Measurements from ENCODE around the gene CD22.

CD22 gene

DNA sequence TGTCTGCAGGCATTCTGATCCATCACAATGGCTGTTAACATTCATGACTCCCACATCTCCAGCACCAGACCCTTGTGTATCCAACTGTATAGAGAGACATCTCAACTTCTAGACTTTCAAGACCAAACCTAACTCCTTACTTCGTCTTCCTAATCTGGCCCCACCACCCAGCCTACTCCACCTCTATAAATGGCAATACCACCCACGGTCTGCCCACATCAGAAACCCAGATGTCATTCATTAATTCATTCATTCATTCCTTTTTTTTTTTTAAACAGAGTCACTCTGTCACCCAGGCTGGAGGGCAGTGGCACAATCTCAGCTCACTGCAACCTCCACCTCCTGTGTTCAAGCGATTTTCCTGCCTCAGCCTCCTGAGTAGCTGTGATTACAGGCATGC lies 52.3 kb downstream of the CD22 start:
- no peak for DNase-seq (ENCODE audit: low read depth in 4 of 4, low spot score in 1 of 4)

DNA sequence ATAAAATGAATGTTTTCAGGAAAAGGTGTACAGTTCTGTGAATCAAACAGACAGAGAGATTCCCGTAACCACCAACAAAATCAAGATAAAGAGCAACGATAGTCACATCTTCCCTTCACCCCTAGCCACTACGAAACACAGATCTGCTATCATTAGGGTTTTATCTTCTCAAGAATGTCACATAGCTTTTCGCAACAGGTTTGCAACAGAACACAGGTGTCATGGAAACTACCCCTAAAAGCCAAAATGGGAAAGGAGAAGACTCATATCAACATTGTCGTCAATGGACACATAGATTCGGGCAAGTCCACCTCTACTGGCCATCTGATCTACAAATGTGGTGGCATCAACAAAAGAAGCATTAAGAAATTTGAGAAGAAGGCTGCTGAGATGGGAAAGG lies 52.9 kb downstream of the CD22 start:
- no peak for DNase-seq (ENCODE audit: low read depth in 4 of 4, low spot score in 1 of 4)

DNA sequence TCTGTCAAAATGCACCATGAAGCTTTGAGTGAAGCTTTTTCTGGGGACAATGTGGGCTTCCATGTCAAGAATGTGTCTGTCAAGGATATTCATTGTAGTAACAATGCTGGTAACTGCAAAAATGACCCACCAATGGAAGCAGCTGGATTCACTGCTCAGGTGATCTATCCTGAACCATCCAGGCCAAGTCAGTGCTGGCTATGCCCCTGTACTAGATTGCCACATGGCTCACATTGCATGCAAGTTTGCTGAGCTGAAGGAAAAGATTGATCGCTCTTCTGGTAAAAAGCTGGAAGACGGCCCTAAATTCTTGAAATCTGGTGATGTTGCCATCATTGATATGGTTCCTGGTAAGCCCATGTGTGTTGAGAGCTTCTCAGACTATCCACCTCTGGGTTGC lies 54.5 kb downstream of the CD22 start:
- DNase-seq (ENCODE audit: low read depth in 4 of 4, low spot score in 1 of 4) = no peak

DNA sequence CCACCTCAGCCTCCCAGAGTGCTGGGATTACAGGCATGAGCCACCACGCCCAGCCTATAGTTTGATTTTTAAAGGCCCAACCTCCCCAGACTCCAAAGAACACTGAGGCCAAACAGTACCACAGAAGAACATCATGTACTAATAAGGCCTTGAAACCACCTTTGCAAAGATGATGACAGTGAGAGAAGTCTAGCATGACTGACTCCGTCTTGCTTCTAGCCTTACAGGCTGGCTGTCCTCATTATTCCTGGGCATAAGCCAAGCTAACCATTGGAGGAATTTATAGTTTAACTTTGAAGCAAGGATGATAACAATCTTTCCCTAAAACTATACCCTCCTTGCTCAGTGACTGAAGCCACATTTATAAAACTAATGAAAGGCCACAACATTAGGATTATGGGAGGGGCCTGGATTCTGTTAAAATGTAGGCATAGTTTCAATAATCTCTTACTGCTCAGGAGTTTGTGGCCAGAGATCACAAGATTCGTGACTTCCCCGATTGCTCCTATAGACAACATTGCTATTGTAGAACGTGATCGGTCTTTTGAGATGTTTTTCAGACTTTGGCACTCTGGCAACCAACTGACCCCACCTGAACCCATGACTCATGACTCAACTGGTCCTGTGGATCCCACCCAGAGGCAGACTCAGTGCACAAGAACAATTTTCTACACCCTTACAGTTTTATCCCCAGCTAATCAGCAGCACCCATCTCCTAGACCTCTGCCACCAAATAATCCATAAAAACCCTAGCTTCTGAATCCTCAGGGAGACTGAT lies 59.5 kb downstream of the CD22 start:
- no peak for DNase-seq (ENCODE audit: low read depth in 4 of 4, low spot score in 1 of 4)

DNA sequence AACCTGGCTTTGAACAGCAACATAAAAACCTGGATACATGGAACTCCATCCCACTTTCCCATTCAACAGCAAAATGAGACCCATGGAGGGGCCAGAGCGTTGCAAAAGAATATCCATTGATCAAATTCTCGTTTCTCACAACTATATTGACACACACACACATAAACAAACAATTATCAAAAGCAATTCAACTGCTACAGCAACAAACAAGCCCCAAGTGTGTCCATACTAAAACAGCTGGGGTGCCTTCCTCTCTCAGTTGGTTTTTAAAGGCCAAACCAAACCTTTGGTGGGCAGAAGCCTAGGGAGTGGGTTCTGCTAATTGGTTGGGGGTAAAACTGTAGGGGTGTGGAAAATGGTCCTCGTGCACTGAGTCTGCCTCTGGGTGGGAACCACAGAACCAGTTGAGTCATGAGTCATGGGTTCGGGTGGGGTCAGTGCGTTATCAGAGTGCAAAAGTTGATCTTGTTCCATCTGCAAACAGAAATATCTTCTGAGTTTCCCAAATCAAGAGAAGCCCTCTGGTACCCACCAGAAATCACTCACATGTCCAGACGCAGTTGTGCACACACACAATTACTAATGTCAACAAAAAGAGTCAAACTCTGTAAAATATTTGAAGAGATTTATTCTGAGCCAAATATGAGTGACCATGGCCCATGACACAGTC lies 60.3 kb downstream of the CD22 start:
- DNase-seq (ENCODE audit: low read depth in 4 of 4, low spot score in 1 of 4) = no peak

DNA sequence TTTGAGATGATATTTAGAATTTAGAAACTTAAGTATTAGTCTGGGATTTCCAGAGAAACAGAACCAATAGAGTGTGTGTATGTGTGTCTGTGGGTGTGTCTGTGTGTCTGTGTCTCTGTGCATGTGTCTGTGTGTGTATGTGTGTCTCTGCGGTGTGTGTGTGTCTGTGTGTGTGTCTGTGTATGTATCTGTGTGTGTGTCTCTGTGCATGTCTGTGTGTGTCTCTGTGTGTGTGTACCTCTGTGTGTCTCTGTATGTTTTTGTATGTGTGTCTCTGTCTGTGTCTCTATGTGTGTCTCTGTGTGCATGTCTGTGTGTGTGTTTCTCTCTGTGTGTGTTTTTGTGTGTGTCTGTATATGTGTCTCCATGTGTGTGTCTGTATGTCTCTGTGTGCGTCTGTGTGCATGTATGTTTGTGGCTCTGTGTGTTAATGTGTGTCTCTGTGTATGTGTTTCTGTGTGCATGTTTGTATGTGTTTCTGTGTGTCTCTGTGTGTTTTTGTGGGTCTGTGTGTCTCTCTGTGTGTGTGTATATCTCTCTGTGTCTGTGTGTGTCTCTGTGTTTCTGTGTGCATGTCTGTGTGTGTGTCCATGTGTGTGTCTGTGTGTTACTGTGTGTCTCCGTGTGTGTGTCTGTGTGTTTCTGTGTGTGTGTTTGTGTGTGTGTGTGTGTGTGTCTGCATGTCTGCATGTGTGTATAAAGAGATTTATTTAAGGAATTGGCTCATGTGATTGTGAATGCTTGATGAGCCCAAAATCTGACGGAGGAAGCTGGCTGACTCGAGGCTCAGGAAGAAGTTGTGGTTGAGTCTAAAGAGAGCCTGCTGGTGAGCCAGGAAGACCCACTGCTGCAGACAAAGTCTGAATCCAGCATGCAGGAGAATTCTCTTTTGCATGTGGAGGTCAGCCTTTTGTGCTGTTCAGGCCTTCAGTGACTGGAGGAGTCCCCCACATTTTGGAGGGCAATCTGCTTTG lies 64.0 kb downstream of the CD22 start:
- DNase-seq (ENCODE audit: low read depth in 4 of 4, low spot score in 1 of 4) = no peak

DNA sequence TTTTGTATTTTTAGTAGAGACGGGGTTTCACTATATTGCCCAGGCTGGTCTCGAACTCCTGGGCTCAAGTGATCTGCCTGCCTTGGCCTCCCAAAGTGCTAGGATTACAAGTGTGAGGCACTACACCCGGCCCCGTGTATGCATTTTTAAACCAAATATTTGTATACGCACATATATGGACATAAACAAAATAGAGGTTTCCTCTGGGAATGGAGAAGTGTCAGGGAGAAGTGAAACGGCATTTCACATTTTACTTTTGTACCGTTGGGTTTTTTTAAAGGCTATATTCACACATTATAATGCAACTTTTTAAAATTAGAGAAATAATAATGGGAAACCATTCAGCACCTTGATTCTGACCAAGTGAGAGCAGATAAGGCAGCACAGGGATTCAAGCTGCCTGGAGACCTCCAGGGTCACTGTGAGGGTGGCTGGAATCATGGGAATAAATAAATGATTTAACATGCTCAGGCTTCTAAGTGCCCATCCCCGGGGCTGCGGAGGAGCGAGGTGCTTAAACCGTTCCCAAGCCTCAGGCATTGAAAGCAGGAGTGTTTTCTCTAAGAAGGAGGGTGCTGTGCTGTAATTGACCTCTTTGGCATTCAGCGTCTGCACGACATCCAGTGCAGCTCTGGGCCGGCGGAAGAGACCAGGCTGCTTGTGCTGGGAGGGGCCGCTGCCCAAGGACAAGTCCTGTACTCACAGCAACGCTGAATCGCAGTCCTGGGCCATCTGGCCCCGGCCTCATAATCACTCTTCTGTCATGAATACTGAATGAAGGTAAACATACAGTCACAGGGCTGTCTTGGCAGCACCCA lies 66.6 kb downstream of the CD22 start:
- DNase-seq (ENCODE audit: low read depth in 4 of 4, low spot score in 1 of 4) = no peak

DNA sequence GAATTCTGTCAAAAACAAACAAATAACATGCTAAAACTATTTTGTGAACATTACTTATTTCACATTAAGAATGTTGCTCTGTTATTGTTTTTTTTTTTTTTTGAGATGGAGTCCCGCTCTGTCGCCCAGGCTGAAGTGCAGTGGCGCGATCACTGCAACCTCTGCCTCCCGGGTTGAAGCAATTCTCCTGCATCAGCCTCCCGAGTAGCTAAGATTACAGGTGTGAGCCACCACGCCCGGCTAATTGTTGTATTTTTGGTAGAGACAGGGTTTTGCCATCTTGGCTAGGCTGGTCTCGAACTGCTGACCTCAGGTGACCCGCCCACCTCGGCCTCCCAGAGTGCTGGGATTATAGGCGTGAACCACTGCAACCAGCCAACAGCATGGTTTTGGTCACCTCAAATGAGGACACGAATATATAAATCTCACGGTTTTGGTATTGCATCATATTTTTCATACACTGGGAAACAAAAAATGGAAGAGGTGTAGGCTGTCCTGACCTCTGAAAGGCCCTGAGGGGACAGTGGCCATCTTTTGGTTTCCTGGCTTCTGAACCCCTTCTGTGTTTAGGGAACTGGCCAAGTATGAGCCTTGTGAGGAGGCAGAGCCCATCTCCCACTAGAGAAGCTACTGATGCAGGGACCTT lies 67.4 kb downstream of the CD22 start:
- no peak for DNase-seq (ENCODE audit: low read depth in 4 of 4, low spot score in 1 of 4)
